NK-92 treated with Interleukin-12 subunit alpha and Interleukin-12 subunit beta, amount 100 ng/mL, for 24 hours (cell line): ENCODE results near the gene SERTAD2.

Experiments used
- DNase-seq: peaks from one replicate; lab custom pipeline; 2025; lab: John Stamatoyannopoulos, UW

The SERTAD2 gene

DNA sequence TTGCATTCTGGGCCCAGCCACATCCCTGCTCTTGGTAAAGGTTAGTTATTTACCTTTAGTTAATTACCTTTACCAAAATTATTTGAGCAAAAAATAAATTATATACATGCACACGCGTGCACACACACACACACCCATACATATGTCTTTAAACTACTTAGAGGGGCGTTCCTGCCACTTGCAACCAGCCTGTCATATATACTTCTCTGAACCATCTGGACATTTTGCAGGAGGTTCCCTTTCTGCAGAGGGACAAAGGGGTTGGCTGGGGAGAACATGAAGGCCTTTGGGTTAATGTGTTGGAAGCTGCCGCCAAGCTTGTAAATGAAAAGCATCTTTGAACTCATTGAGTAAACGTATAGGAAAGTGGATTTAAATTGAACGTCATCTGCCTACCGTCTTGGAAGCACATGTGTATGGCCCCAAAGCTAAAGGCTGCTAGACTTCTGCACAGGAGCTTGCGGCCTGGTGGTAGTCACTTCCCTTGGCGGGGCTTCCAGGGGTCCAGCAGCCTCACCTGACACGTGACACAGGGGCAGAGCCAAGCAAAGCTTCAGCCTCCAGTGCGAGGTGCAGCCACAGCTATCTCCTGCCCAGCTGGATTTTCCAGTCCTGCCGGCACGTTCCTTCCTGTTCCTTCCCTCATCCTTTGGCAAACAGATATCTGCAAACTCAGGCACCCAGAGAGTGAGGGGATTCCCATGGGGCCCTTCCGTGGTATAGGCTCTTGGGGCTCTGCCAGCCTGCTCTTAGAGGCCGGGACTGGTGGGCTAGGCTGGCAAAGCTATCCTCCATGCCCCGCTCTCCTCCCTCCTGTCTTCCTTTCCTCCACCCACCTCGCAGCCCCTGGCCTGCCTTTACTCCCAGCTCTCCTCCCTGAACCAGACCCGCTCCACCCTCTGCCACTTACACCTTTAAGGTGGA is 46.1 kb downstream of the SERTAD2 start:
- no peak for DNase-seq

DNA sequence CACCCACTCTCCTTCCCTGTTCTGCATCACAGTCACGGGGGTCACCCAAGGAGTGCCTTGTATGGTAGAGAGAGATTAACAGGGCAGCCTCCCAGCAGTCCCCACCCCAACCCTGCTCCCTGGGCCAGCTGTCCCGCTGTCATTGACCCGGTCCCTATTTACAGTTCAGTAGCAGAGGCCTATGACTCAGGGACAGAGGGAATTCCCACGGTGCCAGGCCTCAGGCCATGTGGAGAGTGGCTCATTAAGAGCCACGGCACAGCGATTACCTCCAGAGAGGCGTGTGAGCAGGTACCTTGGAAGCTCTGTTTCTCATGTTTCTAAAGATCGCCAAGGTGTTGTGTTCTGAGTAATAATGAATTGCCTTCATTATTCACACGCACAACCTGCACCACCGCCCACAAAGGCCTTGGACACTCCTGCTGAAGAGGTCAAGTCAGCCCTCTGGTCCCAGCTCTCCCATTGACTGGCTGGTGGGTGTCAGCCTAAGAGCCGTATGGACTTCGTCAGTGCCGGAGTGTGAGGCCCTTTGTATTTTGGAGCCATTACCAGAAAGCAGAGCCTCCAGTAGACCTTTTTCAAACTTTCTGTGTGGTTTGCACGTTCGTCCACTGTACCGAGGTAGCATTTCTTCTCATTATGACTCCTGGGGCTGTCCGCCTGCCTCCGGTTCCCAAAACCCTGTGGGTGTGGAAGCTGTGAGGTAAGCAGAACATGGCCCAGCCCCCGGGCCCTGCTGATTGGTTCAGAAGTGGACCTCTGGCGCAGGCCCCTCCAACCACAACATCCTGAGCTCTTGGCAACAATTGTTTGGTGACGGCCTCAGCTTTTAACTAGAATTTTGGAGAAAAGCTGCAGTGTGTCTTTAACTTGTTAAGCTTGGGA is 47.0 kb downstream of the SERTAD2 start:
- DNase-seq: no peak

DNA sequence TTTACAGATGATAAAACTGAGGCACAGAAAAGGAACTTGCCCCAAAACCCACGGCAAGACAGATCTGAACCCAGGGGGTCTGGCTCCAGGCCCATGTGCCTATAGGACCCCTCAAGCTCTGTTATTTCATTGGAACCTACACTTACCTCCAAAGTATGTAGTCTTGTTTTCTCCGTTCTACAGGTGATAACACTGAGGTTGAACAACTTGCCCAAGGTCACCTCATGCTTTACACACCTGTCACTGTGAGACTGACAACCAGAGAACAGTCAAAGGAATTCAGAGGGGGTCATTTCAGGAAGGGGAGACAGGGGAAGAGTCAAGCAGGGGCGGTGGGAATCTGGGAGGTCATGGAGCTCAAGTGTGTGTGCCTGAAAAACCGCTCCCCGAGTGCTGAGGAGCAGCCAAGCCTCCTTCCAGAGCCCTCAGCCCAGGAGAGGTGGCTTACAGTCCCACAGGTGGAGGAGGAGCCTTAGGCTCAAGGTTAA is 47.7 kb downstream of the SERTAD2 start:
- no peak for DNase-seq

DNA sequence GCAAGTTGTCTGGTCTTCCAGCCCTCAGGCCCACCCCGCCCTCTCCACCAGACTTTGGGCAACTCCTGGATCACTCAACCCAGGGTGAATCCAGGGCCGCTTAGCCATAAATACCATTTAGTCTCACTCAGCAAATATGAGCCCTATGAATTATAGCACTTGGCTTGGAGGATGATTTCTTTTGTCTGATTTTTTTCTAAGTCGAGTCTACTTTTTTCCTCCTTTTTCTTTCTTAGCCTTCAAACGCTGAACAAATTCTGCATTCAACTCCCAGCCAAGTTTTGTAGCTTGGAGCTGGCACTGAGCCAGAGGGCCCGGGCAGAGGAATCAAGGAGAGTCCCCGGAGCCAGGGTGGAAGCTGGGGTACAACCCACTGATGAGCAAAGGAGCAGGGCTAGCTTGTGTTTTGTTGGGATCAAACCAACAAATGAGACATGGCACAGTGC is 48.7 kb downstream of the SERTAD2 start:
- no peak for DNase-seq

DNA sequence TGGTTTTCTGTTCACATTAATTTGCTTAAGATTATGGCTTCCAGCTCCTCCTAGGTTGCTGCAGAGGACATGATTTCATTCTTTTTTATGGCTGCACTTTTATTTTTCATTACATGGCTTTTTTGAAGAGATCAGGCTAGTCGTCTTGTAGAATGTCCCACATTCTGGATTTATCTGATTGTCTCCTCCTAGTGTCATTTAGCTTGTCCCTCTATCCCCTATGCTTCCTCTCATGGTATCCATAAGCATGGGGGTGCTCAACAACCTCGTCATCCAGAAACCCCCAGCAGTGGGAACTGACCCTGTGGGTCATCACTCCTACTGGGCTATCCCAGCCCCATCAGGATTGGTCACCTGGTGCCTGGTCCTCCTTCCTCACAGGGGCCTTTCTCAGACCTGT is 49.6 kb downstream of the SERTAD2 start:
- DNase-seq: no peak

DNA sequence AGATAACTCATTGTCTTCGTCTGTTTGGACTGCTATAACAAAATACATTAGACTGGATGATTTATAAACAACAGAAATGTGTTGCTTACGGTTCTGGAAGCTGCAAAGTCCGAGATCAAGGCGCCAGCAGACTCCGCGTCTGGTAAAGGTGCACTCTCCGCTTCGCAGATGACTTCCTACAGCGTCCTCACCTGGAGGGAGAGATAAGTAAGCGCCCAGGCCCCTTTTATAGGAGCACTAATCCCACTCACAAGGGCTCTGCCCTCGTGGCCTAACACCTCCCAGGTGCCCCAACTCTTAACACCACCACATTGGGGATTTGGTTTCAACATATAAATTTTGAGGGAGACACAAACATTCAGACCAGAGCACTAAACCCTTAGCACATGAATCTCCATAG is 51.3 kb downstream of the SERTAD2 start:
- no peak for DNase-seq

DNA sequence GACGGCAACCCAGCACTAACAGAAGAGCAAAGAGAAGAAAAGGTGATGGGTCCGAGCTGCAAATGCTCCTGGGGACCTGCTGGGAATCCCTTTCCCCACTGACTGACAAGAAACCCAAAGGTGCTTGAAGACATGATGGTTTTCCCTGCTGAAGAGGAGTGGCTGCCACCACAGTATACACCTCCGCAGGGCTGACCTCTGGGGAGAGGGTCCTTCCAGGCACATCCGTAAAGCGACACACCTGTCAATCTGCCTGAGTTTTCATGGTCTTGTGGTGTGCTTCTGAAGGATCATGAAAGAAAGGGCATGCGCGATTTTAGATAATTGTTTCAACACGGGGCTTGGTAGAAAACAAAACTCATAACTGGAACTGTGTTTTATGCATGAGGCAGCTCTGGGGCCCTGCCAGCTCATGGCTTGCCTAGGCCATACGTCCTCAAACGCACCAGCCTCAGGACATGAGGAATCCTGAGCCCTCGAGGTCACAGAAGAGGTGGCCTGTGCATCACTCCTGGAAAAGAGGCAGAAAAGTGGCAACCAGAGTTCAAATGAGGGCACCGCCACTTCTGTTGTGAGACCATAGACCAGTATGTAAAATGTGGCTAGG is 51.8 kb downstream of the SERTAD2 start:
- DNase-seq: no peak

DNA sequence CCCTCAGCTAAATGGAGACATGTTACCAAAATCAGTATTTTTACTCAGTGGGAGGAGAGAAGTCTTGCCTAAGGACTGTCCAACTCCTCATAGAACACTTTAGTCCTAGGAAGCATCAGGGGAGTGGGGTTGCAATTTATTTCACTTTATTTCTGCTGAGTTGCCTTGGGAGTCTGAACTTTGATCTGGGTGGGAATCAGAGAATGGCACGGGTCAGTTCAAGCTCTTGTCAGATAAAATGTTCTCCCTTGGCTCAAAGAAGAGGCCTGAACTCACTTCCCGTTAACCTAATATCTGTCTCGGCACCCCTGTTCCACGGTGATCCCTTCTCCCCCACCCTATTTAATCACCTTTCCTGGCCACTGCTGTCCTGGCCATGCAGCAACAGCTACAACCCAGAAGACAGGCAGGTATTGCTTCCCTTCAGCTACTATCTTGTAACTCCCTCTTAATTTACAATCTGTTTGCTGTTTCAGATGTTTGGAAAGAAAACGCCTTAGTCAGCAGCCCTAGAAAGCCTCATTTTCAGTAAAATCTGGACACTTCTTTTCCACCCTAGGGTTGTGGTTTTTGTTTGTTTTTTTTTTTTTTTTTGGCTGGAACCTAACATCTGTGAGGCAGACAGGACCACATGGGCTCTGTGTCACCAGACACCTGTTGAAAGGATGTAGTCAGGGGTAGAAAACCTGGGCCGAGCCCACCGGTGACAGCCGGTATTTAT is 52.5 kb downstream of the SERTAD2 start:
- no peak for DNase-seq

DNA sequence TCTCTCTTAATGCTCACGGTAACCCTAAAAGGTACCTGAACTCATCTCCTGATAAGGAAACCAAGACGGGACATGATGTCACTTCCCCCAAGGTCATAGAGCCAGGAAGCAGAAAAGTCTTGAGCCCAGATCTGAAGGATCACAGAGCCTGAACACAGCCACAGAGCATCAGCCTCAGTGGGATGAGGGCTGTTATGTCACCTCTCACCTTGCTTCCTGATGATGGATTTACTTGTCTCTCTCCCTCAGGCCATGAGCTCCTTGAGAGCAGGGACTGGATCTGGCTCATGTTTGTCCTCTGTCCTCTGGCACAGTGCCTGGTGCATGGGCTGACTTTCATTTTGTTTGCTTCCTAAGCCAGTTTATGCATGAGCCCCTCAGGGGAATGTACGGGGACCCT is 54.2 kb downstream of the SERTAD2 start:
- DNase-seq: no peak

DNA sequence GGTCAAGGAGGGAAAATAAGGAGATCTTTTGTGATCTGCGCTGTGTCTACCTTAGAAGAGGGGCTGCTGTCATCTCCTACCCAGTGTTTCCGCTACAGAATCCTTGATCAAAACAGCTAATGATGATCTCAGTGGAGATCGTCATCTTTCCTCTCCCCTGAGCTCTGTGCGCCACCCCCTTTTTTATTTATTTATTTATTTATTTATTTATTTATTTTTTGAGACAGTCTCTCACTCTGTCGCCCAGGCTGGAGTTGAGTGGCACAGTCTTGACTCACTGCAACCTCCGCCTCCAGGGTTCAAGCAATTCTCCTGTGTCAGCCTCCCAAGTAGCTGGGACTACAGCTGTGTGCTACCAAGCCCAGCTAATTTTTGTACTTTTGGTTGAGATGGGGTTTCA is 55.5 kb downstream of the SERTAD2 start:
- no peak for DNase-seq

DNA sequence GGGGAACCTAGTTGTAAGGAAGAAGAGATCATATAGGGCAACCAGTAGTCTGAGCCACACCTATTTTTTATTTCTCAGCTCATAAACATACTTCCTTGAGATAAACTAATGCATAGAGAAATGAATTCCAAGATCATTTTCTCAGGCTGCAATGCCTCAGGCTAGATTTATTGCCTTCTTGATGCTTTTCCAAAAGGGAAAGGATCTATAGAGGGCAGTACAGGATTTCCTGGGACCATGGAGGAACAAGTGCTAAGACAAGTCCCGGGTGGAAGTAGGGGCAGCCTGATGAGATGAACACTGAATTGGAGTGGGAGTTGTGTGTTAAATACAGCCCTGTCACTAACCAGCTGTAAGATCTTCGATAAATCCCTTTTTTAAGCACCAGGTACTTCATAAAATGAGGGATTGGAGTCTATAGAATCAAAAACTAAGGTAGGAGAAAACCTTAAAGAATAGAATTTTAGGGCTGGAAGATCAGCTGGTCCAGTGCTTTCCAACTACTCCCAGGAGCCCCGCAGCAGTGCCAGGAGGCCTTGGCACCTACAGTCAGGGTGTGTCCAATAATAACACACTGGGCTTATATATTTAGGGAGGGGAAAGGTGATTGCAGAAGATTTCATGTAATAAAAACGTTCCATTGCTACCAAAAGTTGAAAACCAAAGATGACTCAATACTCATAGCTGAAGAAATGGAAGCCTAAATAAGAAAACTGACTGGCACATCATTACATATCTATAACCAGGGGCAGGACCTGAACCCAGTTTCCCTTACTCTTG is 58.1 kb downstream of the SERTAD2 start:
- no peak for DNase-seq

DNA sequence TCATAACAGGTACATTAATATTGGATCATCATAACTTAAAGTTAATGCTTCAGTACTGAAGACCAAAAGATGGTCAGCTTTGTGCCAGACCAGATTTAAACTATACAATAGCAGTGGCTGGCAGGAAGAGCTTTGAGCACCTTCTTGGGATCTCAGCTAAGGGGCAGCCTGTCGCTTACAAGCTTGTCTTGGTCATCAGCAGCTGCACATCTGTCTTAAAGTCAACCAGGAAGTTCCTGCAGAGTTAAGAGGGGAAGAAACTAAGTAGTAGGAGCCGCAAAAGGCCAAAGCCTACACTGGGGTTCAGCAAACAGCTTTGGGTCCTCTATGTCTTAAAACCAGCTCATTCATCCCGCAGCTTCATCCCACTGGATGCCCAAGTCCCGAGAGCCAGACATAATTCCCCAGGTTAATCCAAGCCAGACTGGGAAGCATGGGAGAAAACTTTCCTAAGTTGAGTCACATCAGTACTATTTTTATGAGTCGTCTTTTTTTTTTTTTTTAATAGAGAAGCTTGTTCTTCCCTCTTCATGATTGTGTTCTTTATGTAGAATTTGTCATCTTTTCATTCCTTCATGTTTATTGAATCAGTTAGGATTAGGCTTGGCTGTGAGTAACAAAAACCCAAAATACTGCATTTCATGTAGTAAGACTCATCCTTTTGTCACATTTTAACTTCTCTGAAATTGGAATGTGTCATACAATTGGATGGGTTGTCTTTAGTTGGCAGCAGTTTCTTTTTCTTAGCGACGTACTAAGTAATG is 59.3 kb downstream of the SERTAD2 start:
- DNase-seq: no peak

DNA sequence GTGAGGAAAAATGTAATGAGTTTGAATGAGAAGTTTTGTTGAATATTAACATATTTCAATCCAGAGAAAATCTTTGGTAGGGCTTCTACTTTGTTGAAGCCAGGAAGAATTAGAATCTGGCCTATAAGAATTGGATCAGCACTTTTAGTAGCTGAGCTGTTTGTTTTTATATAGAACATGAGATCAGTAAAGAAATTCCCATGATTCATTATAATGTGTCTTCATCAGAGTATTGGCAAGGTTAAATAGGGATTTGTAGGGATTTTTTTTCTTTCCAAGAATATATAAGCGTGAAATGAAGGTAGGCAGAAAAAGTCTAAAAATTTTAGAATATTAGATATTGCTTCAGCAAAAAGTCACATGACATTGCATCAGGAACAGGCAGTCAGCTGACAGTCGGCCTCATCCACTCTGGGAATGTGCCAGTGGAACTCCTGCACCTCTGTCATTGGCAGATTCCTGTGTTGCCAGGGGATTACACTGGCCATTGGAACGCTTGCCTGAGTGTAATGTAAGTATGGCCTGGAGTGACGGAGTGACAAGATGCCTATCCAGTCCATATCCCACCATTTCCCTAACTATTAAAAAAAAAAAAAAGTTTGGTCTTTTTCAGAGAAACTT is 60.6 kb downstream of the SERTAD2 start:
- no peak for DNase-seq

DNA sequence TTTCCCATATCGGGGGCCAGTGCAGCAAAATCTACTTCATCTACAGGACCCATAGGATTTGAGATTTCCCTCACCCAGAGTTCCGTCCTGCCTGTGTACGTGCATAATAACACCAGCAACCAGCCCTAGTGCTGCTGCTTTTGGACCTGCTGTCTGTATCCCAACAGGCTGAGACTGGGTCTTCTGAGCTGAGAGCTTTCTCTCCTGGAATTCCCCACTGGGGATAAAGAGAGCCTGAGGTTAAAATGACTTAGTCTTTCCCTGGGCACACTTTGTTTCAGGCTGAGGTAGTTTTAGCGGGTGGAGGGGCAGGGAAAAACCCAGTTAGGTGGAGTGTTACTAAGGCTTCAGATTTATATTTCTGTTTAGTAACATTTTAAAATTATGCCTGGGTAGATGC is 62.5 kb downstream of the SERTAD2 start:
- DNase-seq: no peak

DNA sequence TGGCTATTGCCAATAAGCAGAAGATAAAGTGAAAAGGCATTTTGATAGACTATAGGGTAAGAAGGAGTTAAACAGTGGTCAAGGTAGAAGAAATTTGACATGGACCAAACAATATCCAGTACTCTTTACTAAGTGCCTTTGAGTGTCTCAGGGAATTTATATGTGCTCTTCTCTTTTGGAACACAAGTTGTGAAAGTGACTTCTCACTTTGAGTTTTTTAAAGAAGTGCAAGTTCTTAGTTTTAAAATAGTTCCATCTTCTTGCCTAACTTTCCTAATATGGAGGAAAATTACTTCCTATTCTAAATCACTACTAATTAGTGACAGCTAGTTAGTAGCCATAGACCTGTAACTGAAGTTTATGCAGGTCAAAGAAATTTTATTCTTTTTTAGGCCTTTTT is 66.2 kb downstream of the SERTAD2 start:
- no peak for DNase-seq

DNA sequence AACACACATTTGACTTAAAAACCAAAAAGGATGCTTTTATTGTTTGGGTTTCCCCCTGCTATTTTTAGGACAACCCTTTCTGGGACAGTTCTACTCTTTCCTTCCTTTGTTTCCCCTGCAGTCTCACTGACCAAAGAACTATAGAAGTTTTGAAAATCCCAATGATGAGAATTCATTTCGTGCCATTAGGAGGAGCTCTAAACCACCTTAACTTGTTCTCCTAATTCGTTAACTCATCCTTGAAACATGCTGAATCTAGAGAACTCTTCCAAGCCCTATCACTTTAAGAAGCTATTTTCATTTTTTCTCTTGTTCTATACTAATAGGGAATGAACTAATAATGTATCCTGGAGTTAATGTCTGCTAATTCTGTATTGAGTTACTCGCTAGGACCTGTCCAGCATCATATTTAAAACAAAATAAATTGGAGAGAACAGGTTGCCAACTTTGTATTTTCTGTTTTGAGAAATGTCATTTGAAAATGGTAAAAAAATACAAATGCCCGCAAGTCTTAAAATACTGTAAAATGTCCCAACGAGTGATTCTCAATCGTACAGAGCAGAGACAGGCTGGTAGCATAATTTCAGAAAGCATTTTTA is 66.7 kb downstream of the SERTAD2 start:
- no peak for DNase-seq

DNA sequence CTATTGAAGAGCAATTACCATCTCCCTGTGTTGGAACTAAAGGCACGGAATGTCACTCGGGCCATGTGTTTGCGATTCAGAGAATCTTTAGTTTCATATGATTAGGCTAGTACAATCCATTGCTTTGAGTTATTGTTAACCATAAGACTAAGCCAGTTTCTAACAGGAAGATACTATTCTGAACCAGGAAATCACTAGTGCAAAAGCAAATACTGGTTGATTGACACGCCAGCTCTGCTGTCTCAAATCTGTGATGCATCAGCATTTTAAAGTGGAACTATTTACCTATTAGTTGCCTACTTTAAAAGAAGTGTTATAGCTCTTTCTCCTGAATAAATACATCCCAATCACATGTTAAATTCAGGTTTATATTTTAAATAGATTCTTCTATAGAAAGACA is 67.7 kb downstream of the SERTAD2 start:
- no peak for DNase-seq

DNA sequence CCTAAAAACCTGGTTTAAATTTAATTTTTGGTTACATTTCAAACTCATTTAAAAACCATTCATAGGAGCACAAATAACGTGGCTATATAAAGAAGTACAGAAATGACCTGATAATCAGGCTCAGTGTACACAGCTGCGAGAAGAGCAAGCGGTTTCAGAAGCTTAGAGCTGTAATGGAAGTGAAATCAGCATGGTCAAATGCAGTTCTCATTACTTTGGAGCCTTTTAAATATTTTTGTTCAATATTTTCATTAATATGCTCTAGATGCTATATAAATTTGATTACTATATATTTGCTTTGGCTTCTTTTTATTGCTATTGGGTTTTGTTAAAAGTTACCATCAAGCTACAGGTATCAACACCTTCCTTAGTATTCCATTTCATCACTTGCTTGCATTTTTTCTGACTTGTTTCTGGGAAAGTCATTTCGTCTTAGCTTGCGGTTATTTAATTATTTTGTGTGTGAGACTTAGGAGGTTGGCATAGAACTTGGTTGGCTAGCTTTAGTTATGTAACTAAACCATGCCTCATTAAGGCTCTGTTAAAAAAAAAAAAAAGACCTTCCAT is 70.9 kb downstream of the SERTAD2 start:
- DNase-seq: no peak
